Thyroid gland (tissue), 4 donors: Measurements from ENCODE around the gene SYT17.

Experiments
- CTCF ChIP-seq, 6 experiments: fragments of 200-600 bp in 3 of 6; fragments of 450-650 bp in 3 of 6; sonication (generic) in 3 of 6; IDR thresholded peaks; one replicate each; pipeline ENCODE4 v1.5.1; 2016 to 2019; ENCODE audit warnings: antibody characterized with exemption in 6 of 6, mild to moderate bottlenecking in 2 of 6, inconsistent platforms in 1 of 6, moderate library complexity in 1 of 6
- POLR2A ChIP-seq, 2 donors: fragments of 450-650 bp; IDR thresholded peaks; one replicate each; pipeline ENCODE4 v1.6.1; 2017; ENCODE audit warnings: antibody characterized with exemption in 2 of 2, mild to moderate bottlenecking in 2 of 2, moderate library complexity in 1 of 2

- TF ChIP-seq CTCF (IDR thresholded peaks at IDR 0.05) (no peak), POLR2A (IDR thresholded peaks at IDR 0.05) (no peak)
Measured at GRCh38 chr16:19127674-19128131, 40.3 kb upstream of the SYT17 start.
